ENCODE results near the gene FHOD1. TPM values are rescaled to one million over a fixed set of nuclear protein-coding genes. Genes with fewer than 3 reads are reported as not detected.

The FHOD1 gene
- total RNA-seq, 1 donor from 2014 or later, result 28.7 TPM

DNA sequence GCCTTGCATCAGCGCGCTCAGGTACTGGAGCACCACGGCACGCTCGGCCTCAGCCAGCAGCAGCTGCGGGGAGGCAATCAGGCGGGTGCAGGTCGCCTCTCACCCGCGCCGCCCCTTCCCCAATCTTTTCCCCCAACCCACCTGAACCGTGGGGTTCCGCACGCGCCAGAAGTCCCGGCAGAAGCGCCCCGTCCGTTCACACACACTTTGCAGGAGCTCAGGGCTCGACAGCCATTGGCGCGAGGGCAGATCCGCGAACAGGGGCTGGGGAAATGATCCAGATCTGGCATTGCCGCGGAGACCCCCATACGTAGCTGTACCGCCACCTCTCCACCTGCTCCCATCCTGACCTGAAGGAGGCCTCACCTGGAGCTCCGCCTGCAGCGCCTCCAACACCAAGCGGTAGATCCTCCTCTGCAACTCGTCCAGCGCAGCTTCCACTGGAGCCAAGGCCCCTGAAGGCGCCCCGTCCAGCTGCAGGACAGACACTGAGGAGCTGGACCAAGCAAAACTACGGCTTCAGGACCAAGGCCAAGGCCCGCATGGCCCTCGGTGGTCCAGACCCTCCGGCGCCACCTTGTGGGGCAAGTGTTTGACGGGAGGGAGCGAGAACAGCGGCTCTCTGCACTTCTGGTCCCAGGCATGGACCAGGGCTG lies 62.2 kb downstream of the FHOD1 start:
- Mint-ChIP-seq H3K27ac (peak overlapping the region; percentile 91), H3K36me3 (no peaks in the 10 kb centered on the region), H3K9me3 (no peaks in the 10 kb centered on the region), H3K27me3 (ENCODE audit: low read depth) (peaks cover 13% of the 10 kb centered on the region), H3K4me1 (peaks cover 17% of the 10 kb centered on the region), H3K4me3 (peak overlapping the region; percentile 81)
- TF ChIP-seq, protein P1, sequence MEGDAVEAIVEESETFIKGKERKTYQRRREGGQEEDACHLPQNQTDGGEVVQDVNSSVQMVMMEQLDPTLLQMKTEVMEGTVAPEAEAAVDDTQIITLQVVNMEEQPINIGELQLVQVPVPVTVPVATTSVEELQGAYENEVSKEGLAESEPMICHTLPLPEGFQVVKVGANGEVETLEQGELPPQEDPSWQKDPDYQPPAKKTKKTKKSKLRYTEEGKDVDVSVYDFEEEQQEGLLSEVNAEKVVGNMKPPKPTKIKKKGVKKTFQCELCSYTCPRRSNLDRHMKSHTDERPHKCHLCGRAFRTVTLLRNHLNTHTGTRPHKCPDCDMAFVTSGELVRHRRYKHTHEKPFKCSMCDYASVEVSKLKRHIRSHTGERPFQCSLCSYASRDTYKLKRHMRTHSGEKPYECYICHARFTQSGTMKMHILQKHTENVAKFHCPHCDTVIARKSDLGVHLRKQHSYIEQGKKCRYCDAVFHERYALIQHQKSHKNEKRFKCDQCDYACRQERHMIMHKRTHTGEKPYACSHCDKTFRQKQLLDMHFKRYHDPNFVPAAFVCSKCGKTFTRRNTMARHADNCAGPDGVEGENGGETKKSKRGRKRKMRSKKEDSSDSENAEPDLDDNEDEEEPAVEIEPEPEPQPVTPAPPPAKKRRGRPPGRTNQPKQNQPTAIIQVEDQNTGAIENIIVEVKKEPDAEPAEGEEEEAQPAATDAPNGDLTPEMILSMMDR (IDR thresholded peaks at IDR 0.05; ENCODE audit: unreplicated experiment), result peak; percentile 52
- DNase-seq (ENCODE audit: low spot score in 2 of 2, unreplicated experiment in 2 of 2), result peak; percentile 84 to 93

DNA sequence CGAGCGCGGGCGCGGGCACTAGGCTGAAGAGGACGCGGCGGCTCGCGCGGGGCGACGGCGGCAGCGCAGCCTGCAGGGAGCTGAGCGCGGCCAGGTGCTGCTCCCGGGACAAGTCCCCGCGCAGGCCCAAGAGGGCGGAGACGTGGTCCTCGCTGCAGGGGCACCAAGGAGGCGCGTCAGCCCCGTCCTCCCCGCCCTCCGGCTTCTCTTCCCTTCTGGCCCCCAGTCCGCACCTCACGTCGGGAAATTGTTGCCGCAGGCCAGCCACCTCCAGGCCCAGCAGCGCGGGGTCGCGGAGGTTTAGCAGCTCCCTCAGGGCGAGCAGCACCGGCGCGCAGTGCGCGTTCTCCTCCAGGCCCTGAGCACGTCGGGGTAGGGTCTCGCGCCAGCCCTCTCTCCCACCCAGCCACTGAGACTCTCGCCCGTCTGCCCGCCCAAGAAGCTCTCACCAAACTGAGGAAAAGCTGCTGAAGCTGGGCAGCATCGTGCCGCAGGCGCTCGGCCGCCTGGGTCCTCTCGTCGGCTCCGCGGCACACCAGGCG lies 62.8 kb downstream of the FHOD1 start:
- no peak for DNase-seq (ENCODE audit: low spot score in 2 of 2, unreplicated experiment in 2 of 2)
- Mint-ChIP-seq H3K27me3 (ENCODE audit: low read depth) (peaks cover 13% of the 10 kb centered on the region), H3K27ac (no peak overlapping the region), H3K9me3 (no peaks in the 10 kb centered on the region), H3K4me3 (peak overlapping the region; percentile 81), H3K36me3 (no peaks in the 10 kb centered on the region), H3K4me1 (peaks cover 17% of the 10 kb centered on the region)
- TF ChIP-seq, protein P1 (IDR thresholded peaks at IDR 0.05; ENCODE audit: unreplicated experiment), result no peak

DNA sequence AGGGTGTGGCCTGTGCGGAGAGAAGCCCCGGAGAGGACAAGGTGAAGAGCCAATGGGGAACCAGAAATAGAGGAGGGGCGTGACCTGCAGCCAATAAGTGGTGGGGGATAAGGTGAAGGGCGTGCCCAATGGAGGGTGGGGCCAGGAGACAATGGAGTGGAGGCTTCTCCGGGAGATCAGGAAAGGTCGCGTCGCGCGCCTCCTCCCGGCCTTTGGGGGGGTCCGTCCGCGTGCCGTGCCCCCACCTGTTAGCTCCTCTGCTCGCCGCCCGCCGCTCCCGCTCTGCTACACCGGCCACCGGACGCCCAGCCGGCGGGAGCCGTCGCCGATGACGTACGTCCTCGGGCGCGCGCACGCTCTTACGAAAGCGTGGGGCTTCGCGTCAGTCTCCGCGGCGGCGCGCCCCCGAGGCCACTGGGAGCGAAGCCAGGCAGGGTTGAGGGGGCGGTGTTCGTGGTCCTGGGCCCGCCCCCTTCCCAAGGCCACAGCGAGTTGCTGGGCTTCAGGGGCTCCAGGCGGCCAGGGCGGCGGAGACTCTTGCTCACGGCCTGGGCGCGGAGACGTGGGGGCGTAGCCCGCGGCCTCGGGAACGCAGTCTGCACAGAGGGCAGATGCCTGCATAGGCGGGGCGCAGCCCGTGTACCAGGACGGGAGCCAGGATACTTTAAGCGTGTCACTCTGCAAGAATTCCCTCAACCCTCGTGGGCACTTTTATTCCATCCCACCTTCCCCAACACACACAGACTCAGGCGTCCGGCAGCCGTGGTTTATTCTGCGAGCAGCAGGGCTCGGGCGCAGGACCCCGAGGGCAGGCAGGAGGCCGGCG lies 63.4 kb downstream of the FHOD1 start, which contains the start of gene MATCAP1:
Gene MATCAP1, minus strand, starts transcription at position 337 of the 826 bp plus-strand sequence. CDS start 3,353 bp downstream, outside the sequence.
- Mint-ChIP-seq H3K4me3 (peak within 1 kb of the TSS; percentile 81), H3K27me3 (ENCODE audit: low read depth) (peaks cover 14% of the 10 kb centered on the region), H3K36me3 (peaks cover 1% of the 10 kb centered on the region), H3K27ac (peak within 1 kb of the TSS; percentile 39), H3K9me3 (no peaks in the 10 kb centered on the region), H3K4me1 (peaks cover 20% of the 10 kb centered on the region)
- TF ChIP-seq, protein P1 (IDR thresholded peaks at IDR 0.05; ENCODE audit: unreplicated experiment), result no peak
- peak; percentile 86 to 93 for DNase-seq (ENCODE audit: low spot score in 2 of 2, unreplicated experiment in 2 of 2)

DNA sequence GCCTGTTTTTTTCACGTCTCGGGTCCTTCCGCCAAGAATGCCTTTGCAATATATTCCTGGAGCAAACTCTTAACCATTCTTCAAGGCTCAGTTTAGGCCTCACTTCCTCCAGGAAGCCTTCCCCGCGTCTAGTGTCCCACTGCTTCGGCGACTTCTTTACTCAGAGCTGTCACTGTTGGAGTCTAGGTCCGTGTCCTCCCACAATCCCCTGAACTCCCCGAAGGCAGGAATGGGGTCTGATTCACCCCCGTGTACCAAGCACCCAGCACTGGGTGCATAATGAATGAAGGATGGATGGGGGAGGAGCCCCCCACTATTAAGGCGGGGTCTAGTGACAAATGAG lies 64.0 kb downstream of the FHOD1 start:
- Mint-ChIP-seq H3K36me3 (peaks cover 3% of the 10 kb centered on the region), H3K4me3 (no peak overlapping the region), H3K4me1 (peaks cover 24% of the 10 kb centered on the region), H3K27ac (no peak overlapping the region), H3K27me3 (ENCODE audit: low read depth) (peaks cover 17% of the 10 kb centered on the region), H3K9me3 (no peaks in the 10 kb centered on the region)
- no peak for DNase-seq (ENCODE audit: low spot score in 2 of 2, unreplicated experiment in 2 of 2)
- TF ChIP-seq, protein P1 (IDR thresholded peaks at IDR 0.05; ENCODE audit: unreplicated experiment), result no peak

DNA sequence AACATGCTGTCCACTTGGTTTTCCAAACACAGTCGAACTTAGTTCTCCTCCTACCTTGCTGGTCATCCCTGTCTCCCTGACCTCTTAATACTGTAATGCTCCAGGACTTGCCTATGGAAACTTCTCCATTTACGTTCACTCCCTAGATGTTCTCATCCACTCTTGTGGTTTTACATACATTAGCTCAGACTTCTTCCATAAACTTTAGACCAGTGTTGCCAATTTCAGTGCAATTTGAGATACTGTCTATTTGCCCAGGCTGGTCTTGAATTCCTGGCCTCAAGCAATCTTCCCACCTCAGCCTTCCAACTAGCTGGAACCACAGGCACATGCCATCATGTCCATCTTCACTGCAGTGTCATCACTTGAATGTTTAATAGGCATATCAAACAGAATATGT lies 65.0 kb downstream of the FHOD1 start:
- Mint-ChIP-seq H3K27ac (no peak overlapping the region), H3K36me3 (peaks cover 3% of the 10 kb centered on the region), H3K4me1 (peaks cover 31% of the 10 kb centered on the region), H3K27me3 (ENCODE audit: low read depth) (peaks cover 22% of the 10 kb centered on the region), H3K9me3 (no peaks in the 10 kb centered on the region), H3K4me3 (no peak overlapping the region)
- TF ChIP-seq, protein P1 (IDR thresholded peaks at IDR 0.05; ENCODE audit: unreplicated experiment), result no peak
- no peak for DNase-seq (ENCODE audit: low spot score in 2 of 2, unreplicated experiment in 2 of 2)
